ENCODE measurements around the gene TCF15.
"Not testable (repeated sequence)": the region's sequence is repeated elsewhere in the genome, so short reads cannot be mapped to it uniquely, and the experiment has no call there.

Gene TCF15

GRCh38 chr20:608970-609369 lies 1.1 kb downstream of the TCF15 start:
- no peak for DNase-seq

GRCh38 chr20:607476-607875 lies 2.6 kb downstream of the TCF15 start:
- no peak for DNase-seq

DNA sequence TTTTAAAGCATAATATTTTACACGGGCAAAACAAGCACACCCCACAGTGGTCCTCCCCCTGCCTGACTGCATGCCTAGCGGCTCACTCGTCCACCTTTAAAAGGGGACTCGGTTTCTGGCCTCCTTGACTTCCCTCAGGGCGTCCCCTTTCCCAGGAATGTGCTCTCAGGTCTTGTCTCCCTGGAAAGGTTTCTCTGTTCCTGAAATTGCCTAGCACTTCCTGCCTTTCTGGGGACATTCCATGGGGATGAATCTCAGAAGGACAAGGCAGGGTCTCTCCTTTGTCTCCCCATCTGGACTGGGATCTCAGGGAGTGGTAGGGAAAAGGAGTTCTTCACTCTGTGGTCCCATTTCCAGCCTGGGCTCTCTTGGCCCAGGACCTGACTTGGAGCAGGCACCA lies 4.9 kb downstream of the TCF15 start:
- DNase-seq = no peak

DNA sequence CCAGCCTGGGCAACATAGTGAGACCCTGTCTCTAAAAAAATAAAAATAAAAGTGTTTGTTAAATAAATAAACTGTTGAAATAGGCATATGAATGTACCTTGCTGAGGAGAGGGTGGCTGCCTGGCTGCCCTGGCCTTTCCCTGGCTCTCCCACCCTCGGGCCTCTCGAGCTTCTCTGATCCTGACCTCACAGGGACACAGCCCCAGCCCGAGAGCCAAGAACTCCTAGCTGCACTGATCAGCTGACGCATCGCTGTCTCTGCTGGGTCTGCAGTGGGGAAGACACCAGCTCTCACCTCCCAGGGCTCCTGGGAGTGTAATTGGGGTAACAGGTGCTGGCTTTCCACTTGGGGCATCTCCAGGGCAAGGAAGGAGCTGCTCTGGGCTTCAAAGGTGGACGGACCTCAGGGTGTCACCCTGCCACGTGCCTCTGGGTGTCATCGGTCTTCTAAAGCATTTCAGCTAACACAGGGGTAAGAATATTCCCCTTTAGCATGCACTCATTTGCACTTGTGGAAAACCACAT lies 6.9 kb downstream of the TCF15 start:
- DNase-seq = no peak

GRCh38 chr20:602111-602970 lies 7.8 kb downstream of the TCF15 start:
- DNase-seq = no peak

GRCh38 chr20:600736-601135 lies 9.4 kb downstream of the TCF15 start:
- no peak for DNase-seq

DNA sequence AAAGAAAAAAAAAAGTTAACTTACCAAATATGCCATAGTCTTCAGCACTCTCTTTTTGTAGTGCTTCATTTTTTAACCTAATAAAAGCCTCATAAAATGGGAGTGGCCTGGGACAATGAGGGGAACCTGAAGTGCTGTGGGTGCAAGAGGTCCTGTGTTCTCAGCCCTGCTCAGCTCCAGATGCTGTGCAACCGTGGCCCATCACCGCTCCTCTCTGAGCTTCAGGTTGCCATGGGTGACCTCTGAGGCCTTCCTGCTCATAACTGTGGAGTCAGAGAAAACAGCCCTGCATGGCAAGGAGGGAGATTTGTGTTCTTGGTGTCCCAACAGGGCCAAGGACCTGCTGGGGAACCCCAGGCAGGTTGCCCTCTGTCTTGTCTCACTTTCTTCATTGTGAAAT lies 10.0 kb downstream of the TCF15 start:
- DNase-seq = no peak

DNA sequence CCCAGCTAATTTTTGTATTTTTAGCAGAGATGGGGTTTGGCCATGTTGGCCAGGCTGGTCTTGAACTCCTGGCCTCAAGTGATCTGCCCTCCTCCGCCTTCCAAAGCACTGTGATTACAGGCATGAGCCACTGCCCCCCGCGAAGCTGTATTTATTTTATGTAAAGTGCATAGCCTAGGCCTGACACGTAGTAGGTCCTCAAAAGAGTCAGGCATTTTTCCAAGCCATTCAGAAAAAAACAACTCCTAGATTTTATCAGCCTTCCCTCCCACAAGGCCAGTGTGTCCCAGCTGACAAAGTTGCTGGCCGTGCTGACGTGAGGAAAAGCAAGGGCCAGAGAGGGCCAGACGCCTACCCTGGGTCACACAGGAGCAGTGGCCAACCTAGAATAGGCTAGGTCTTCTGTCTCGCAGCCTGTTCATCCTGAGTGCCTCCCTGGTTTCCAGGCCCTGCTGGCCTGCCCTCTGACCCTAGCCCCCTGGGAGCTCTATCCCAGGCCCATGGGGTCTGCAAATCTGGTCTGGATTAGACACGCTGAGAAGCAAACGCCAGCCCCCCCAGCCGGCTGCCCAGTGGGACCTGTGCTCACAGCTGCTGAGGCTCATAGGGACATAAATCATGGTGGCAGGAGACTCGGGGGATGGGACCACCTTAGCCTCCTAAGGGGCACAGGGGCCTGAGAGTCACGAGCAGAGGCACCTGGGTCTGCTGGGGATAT lies 11.8 kb downstream of the TCF15 start:
- no peak for DNase-seq

DNA sequence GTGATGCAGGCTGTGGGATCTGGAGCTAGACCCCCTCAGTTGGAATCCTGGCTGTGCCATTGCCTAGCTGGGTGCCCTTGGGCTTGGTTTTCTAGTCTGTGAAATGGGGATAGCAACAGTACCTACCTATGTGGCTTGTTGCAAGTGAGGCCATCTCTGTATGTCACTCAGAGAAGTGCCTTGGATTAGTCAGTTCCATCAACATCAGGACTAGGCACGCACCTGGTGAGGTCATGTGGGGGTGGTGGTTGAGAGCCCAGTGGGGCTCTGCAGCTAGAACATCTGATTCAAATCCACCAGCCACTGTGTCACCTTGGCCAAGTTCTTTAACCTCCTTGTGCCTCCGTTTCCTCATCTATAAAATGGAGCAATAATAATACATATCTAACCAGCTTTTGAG lies 12.5 kb downstream of the TCF15 start:
- no peak for DNase-seq

- DNase-seq = no peak
These were observed 14.5 kb downstream of the TCF15 start for GRCh38 chr20:595330-596308.

DNA sequence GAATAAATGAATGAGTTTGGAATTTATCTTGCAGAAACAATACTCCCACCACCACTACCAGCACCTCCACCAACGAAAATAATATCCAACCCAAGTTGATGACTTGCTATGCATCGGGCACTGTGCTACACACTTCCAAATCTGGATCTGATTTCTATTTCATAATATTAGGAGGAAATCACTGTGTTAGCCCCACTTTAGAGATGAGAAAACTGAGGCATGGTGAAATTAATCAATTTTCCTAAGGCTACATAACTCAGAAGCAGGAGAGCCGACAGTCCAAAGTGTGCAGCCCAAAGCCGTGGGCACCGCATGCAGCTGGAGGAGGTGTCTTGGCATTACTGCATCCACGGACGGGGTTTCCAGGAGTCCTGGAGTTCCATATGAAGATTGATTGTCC lies 17.6 kb downstream of the TCF15 start:
- no peak for DNase-seq

- no peak for DNase-seq
These were observed 18.2 kb downstream of the TCF15 start for GRCh38 chr20:591941-592340.

GRCh38 chr20:588932-589672 lies 21.0 kb downstream of the TCF15 start:
- DNase-seq = no peak

GRCh38 chr20:588476-588875 lies 21.6 kb downstream of the TCF15 start:
- peak; percentile 42 for DNase-seq

- no peak for DNase-seq
These were observed 25.2 kb downstream of the TCF15 start for GRCh38 chr20:584971-585301.

DNA sequence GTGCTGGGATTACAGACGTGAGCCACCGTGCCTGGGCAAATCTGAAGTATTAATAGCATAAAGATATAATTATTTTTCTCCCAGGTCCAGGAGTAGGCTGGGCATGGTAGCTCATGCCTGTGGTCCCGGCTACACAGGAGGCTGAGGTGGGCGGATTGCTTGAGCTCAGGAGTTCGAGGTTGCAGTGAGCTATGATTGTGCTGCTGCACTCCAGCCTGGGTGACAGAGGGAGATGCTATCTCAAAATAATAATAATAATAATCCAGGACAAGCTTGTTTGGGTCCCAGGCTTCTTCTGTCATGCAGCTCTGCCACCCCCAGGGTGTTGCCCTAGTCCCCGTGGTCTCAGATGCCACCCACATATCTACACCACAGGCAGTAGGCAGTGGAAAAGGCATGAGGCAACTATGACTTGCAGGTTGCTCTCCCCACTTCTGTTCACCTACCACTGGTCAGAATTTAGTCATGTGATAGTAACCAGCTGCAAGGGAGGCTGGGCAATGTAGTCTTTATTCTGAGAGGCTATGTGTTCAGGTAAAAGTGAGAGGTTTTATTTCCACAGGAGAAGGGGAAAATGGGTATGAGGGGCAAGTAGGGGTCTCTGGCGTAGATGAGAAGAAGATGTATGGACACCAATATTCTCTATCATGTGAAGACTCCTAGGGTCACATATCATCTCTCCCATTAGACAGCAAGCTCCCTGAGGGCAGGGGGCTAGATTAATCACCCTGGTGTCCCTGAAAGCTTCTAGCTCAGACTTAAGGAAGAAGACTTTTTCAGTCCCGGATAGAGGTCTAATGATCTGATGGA lies 25.7 kb downstream of the TCF15 start:
- DNase-seq = peak; percentile 28

- no peak for DNase-seq
These were observed 27.9 kb downstream of the TCF15 start for GRCh38 chr20:582204-582603.

- not testable (repeated sequence) for DNase-seq
These were observed 31.0 kb downstream of the TCF15 start for GRCh38 chr20:578940-579690.

- DNase-seq = peak; percentile 65
These were observed 32.8 kb downstream of the TCF15 start for GRCh38 chr20:577167-577791.

- DNase-seq = no peak
These were observed 34.0 kb downstream of the TCF15 start for GRCh38 chr20:576156-576555.
